HG03565 (cell line): ENCODE results near the gene UBLCP1.

Experiments
- ATAC-seq: cut with Tn5 transposase; IDR thresholded peaks from one replicate; pipeline ENCODE4 v1.9.1; 2021; ENCODE audit warnings: mild to moderate bottlenecking, moderate library complexity; ENCODE audit not compliant: unreplicated experiment

The UBLCP1 gene

DNA sequence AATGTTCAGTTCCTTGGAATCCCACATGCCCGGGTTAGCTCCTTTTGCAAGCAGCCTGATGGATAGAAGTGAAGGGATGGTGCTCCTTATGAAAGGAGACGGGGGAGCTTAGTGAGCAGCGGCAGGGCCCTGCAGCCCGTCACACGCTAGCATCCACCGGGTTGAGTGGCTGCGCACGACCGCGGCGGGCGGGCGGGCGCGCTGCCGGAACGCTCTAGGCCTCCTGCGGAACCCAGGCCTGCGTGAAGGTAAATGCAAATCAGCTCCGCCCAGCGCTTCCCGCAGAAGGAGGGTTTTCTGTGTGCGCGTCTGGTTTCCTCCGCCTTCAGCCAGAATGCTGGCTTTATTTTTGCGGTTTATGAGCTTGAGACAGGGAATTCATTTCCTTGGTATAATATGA lies 47.4 kb downstream of the UBLCP1 start:
- ATAC-seq, result no peak

DNA sequence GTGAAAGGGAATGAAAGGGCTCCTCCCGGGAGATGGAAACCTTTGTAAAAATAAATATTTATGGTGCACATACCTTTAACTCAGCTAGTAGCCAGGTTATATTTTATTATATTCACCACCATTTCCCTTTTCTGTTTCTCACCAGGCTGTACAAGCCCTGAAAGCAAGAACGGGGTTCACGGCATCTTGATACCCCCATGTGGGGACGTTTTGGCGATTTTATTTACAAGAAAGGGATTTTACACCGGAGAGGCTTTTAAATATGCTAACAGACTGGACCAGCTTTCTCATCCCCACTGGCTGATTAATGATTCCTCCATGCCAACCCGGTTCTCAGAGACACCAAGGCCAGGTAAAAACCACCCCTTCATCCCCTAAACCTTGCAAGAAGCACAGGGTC lies 48.0 kb downstream of the UBLCP1 start:
- ATAC-seq, result no peak

DNA sequence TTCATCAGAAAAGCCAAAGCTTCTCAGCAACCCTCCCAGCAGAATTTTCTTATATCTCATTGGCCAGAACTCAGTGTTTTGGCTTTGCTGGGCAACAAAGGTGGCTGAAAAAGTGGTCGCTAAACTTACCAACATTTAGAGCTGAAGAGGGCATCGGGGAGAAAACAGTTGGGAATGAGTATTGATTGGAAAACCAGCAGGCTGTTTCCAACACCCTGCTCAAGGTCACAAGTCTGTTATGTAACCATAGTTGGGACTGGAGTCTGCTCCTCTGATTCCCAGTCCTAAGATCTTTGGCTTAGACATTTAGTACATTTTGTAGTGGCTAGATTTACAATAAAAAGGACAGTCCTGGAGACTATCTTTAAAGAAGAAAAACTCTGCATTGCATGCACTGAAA lies 50.1 kb downstream of the UBLCP1 start:
- ATAC-seq, result no peak

DNA sequence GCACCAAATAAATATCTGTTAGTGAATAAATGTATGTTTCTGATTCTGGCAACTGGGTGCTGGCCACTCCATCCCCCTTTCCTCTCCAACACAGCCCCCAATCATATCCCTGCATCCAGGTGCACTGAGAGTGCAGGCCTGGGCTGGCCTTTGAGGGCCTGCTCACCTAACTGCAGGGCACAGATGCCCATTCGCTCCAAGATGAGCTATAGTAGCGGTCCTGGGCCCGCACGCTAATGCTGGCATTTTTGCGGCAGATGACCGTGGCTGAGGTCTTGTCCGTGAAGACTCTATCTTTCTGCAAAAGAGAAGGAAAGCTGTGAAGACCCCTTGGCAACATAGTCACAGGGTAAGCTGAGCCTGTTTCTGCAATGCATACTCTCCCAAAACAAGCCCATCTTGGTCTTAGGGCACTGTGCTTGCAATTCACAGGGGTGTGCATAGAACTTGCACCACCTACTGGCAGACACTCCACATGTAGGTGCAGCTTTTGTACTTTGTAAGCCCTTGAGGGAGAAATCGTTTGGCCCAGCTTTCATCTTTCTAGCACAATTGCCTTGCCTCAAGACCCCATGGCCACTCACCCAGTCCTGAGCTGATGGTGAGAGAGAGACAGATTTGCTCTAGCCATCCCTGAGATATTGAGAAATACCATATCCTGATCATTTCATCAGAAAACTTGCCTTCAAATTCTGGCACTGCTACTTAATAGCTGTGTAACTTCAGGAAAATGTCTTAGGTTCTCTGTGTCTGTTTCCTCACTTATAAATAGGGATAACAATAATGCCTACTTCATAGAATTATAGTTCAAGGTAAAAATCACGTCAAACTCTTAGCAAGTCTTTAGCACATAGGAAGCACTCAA lies 53.7 kb downstream of the UBLCP1 start:
- ATAC-seq, result no peak

DNA sequence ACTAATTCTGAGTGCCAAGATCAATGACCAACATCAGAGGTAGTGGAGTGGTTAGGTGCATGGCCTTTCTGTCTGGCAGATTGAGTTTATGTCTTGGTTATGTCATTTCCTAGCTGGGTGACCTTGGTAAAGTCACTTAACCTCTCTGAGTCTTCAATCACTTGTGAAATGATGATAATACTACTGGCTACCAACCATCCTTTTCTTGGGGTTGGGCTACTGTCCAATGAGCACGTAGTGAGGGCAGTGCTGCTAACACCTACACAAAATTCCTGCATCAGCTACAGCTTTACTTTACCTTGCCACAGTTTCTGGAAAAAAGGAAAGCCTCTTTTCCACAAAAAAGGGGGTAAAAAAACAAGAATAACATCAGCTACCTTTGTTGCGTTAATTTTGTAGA lies 54.8 kb downstream of the UBLCP1 start:
- ATAC-seq, result no peak

DNA sequence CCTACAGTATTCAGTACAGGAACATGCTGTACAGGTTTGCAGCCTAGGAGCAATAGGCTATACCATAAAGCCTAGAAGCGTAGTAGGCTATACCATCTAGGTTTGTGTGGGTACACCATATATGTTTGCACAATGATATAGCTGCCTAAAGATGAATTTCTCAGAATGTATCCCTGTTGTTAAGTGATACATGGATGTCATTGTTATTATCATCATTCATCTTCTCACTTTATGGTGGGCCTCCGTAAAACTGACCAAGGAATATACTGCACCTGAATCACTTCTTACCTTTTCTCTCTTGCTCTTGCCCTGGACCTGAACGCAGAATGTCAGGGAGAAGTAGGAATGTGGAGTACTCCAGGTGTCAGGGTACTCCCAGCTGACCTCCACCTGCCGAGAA lies 55.4 kb downstream of the UBLCP1 start:
- ATAC-seq, result no peak

DNA sequence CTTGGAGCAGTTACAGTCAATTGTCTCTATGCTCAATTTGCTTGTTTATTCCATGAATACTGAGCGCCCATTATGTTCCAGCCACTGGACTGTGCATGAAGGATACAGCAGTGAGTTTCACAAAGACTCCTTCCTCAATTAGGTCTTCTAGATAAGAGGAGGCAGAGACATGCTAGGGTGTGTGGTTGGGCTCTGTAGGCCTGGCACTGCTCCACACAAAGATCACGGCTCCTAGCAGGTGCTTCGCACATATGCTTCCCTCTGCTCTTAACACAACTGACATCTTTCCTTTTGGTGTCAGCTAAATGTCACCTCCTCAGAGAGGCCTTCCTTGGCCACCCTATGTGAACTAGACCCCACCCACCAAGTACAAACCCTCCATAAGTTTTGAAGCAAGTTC lies 56.3 kb downstream of the UBLCP1 start:
- ATAC-seq, result no peak

DNA sequence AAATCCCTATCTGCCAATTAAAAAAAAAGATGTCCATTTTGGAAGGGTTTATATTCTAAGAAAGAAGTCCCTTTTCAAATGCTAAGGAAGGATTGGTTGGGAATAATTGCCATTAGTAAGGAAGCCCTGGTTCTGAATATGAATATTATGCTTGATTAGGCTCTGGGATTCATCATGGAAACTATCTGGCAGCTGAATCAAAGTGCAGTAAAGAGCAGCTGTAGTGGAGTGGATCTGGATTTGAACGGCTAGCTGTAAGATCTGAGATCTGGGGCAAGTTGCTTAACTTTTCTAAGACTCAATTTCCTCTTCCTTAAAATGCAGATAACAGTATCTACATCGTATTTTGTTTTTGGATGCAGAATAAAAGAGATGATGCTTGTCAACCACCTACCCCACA lies 56.7 kb downstream of the UBLCP1 start:
- no peak for ATAC-seq

DNA sequence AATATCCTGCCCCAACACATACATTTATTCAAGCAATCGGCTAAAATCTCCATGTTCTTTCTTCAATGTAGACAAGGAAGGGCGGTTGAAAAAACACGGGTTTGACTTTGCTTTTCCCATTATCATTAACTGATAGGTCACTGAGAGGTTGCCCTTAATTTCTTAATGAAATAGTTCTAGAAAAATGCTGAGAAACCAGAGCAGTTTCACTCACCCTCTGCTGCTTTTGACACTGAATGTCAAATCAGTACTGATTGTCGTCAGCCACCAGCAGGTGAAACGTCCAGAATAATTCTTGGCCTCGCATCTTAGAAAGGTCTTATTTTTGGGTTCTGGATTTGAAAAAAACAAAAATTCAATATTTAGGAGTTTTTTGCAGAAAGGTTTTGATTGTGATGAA lies 59.1 kb downstream of the UBLCP1 start:
- no peak for ATAC-seq

DNA sequence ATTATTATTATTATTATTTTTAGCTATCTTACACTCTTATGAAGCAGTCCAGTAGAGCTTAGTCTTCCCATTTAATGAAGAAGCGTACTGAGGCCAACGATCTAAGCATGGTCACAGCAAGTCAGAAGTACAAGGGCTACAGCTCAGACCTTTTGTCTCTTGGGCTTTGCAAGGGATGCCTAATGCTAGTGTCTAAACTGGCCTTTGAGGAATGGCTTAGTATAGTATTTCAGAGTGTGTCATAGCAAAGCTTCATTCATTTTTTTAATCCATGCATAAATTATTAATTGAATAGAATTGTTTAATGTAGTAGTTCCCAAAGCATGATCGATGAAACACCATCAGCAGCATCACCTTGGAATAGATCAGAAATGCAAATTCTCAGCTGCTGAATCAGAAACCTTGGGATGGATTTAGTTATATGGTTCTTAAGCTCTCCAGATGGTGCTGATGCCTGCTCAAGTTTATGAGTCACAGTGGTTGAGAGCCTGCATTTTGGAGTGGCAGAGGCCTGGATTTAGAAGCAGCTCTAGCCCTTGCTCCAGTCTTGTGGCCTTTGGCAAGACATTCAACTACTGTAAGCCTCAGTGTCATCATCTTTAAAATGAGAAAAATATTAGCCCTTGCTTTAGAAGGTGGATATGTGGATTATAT lies 61.1 kb downstream of the UBLCP1 start:
- no peak for ATAC-seq

DNA sequence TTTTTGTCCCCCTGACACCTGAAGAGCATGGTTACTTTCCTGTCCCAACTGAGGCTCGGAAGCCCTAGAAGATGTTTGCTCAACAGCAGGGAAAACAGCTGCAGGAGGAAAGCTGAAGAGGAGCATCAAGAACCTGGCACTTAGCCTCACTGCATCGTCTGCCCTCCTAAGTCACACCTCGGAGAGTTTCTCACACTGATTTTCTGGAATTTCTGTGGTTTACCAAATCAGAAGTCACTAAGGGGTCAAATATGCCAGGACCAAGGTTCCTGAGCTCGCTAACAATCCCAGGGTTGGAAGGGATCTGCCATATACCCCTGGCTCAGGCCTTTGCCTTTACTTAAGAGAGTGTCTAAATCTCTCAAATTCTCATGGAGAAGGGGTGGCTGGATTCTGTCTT lies 61.9 kb downstream of the UBLCP1 start:
- ATAC-seq, result no peak

DNA sequence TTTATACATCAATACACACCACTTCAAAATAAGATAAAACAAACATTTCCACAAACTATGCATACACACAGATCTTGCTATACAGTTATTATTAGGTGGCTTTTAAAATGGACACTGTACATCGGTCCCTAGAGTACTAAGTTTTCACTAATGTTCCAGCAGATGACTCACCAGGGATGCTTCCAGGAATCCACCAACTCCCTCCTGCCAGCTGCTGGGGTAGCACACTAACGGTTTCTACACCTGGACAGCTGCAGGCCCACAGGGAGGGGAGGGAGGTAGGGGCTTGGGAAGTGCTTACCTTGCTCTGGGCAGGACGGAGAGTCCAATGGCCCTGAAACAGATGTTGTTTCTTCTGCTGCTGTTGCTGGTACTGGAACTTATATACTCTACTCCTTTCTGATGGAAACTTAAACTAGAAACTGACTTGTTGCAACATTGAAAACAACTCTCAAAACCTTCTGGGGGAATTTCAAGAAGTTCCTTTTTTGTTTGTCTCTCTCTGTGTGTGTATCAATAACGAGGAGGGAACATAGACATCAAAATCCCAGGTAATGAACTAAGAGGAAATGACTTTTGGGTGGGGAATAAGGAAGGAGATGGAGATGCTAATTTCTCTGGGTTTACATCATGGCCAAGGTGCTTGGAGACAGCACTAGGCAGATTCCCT lies 67.2 kb downstream of the UBLCP1 start, which contains the start of gene IL12B:
IL12B (minus strand) TSS at position 357 of the 670 bp plus-strand sequence. CDS start 3,705 bp downstream, outside the sequence.
- ATAC-seq, result no peak

DNA sequence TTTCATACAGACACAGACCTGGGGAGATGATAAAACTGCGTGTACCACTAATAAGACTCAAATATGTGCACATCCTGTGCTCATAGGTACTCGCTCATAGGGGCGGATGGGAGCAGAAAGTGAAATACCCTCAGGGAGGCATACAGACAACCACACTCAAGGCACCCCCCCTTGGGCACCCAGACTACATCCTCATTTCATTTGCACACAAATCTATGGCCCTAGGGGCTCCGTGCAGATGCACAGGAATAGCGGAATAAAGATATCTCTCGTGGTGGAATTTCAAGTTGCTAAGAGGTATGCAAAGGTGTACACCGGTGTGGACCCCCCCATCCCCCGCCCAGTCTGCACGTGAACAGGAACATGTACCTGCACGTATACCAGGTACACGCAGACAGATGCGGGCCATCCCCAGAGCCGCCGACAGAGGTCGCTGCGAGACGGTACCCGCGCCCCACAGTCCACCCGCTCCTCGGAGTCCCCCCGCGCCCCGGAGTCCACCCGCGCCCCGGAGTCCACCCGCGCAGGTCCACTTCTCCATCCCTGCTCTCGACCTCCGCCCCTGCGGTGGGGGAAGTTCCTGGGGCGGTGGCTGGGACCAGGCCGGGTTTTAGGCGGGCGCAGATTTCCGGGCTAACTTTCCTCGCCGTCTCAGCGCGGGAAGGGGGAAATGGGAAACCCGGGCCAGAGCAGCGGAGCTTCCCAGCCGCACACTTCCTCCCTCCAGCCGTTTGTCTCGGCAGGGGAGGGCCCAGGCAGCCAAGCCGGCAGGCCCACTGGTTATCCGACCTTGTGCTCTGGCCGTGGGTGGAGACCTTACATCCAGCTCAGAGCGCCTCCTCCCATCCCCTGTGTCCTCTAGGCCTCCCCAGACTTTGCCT lies 68.2 kb downstream of the UBLCP1 start:
- ATAC-seq, result no peak

DNA sequence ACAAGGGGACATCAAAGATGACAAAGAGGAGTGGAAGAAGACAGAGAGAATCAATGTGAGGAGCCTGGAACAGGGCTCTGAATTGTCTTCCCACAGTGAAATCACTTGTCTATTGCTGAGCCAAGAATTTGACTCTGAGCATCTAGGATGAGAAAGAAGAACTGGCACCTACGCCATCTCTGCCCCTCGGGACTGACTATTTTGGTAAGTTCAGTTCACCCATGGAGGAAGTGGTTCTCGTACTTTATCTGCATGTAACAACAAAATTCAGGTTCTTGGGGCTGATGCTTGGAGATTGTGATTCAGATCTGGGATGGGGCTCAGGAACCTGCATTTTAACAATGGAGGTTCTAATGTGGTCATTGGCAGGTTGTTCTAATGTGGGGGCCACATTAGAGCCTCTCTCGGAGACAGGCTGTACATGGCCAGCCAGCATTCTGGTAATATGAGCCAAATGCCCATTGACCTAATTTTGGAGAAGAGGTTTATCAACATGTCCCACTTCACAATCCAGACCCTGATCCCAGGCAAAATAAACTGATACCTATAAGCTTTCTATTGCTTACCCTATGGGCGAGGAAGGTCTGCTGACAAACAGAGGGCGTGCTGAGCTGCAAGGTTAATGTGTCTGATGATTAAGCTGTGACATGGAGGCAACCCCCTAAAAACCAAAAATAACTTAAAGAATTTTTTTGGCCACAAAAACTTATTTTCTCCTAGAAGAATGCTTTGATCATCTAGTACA lies 69.9 kb downstream of the UBLCP1 start:
- peak; percentile 30 for ATAC-seq

DNA sequence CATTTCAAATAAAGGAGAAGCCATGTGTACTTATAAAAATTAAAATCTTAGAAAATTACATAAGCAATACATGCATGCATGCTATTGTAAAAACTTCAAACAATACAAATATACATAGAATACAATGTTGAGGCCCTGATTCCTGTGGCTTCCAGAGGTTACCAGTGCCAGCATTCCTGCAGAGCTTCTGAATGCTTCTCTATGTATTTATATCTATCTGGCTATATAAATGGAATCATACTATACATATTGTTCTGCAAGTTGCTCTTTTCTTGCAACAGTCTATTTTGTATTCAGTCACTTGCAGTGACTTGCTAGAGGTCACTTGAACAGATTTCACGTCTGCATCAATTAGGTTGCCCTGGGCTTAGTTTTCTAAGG lies 70.4 kb downstream of the UBLCP1 start:
- ATAC-seq, result no peak
